GM19043 (cell line): ENCODE measurements around the gene LY86.
A peak's percentile ranks its signal among the peaks of the same experiment; 100 is the strongest.
"Not testable (repeated sequence)": the region's sequence is repeated elsewhere in the genome, so short reads cannot be mapped to it uniquely, and the experiment has no call there.

Experiments
- ATAC-seq: cut with Tn5 transposase; IDR thresholded peaks from one replicate; pipeline ENCODE4 v1.9.1; 2021; ENCODE audit warnings: low read depth; ENCODE audit not compliant: unreplicated experiment

LY86 gene

DNA sequence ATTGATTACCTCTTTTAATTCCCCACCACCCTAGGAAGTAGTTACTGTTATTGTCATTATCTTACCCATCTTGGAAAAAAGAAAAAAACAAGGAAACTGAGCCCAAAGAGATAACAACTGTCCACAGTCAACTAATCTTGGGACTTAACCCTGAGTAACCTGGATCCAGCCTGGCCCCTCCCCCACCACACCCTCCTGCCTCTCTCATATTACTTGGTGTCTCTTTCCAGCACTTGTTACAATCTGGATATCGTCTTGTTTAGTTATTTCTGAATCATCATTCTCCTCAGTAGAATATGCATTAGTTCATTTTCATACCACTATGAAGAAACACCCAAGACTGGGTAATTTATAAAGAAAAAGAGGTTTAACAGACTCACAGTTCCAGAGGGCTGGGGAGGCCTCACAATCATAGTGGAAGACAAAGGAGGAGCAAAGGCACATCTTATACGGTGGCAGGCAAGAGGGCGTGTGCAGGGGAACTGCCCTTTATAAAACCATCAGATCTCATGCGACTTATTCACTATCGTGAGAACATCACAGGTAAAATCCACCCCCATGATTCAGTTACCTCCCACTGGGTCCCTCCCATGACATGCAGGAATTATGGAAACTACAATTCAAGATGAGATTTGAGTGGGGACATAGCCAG lies 60.3 kb downstream of the LY86 start:
- ATAC-seq: no peak

DNA sequence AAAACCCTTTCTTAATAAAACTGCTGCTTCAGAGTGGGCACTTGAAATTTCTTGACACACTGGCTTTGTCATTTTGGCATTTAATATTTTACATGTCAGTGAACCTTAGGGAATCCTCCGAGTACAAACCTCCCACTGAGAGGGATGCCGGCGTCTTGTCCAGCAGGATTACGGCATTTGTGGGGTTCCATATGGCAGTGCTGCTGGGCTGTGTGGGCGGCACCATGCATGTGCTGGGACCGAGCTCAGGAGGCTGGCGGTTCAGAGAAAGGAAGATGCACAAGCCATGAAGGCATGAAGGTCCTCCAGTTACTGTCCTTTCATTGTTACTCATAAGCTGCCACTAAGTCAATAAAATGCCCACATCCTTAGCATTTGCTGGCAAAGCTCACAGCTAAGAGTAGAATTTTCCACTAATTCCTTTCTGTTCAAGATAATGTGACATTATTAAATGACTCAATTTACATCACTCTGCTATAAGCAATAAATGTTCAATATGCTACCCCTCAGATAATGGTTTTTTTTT lies 61.4 kb downstream of the LY86 start:
- ATAC-seq: no peak

DNA sequence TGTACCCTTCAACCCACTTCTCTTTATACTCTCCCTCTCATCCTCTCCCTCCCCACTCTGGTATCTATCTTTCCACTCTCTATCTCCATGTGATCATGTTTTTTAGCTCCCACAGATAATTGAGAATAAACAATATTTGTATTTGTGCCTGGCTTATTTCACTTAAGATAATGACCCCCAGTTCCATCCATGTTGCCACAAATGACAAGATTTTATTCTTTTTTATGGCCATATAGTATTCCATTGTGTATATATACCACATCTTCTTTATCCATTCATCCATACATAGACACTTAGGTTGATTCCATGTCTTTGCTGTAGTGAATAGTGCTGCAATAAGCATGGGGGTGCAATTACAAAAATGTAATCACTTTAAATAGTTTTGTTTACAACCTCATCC lies 62.3 kb downstream of the LY86 start:
- no peak for ATAC-seq

DNA sequence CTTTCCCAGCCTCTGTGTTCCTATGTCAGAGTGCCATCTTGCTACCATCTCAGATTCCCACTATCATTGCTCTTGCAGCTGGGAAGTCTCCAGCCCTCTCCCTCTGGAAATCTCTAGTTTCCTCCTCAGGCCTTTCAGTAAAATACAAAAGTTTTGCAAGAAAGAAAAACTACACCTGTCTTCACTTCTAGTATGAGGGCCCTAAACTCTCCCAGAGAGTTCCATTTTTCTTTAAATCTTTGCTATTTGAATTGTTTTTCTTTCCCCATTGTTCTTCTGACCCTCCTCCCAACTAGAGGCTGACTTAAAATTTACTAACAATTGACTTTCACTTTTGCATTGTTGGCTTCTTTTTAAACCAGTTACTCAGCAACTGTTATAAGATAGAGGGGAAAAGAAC lies 62.8 kb downstream of the LY86 start:
- ATAC-seq: no peak

DNA sequence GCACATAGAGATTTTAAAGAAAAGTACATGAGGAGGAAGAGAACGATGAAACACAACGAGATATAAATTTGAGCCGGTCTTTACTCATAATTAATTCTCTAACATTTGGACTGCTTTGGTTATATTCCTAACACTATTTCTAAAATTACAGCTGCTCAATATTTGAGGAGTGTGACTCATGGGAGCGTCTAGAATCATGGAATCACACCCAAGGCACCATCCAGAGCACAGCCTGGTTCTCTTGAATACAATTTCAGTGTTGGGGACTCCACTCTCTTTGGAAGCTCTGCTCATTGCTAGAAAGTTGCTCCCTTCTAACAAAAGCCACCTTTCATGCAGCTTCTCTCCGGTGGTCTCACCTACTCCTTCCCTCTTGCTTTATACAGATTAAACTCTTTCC lies 64.4 kb downstream of the LY86 start:
- ATAC-seq: no peak

DNA sequence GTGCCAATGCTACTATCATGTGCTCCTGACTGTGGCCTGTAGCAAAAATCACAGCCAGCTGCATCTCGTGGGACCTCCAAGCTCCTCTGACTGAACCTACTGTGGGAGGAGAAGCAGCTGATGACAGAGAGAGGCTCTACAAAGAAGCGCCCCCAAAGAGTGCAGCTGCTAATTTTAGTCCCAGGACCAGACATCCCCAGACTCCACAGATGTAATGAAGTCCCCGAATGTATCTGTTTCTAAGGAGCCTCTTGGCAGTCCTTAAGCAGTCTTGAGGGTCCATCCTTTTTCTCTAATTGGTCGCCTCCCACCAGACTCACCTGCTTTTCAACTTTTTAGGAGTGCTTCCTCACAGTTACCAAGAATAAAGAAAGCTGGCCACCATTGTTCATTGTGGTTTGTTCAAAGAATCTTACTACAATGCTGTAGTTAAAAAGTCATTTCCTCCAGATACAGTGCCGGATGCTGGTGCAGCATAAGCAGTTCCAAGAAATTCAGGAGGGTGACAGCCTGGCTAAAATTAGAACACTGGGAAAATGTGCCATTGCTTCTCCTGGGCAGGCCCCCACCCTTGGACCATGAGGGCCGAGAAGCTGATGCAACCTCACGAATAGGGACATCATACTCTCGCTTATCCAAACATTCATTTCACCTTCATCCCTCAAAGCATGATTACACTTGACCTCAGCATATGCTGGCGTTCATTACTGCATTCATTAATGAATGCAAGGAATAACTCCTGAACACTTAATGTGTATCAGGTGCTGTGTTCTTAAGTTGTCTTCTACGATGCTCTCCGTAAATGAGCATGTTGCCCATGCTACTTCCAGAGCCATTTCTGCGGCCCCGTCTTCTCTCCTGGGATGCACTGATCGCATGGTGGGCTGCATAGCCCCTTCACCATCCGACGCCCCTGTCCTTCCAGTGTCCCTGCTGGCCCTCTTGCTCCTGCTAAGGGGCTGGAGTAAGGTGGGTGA lies 66.4 kb downstream of the LY86 start:
- no peak for ATAC-seq

DNA sequence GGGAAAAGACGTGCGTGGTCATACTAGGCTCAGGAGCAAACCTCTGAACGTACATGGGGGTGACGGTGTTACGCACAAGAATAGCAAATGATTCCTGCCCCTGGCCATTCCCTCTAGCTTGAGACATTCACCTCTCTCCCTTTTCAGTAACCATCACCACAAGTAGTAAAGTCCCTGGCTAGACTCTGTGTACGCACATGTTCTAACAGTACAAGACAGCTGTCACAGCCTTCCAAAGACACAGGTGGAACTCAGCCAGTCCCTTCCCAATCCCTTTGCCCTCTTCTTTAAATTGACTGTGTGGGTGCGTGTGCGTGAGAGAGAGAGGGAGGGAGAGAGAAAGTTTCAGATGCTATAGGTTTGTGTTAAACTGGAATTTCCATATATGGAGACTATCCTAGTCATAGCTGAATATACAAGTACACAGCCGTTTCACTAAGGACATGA lies 67.3 kb downstream of the LY86 start:
- ATAC-seq: peak; percentile 26

DNA sequence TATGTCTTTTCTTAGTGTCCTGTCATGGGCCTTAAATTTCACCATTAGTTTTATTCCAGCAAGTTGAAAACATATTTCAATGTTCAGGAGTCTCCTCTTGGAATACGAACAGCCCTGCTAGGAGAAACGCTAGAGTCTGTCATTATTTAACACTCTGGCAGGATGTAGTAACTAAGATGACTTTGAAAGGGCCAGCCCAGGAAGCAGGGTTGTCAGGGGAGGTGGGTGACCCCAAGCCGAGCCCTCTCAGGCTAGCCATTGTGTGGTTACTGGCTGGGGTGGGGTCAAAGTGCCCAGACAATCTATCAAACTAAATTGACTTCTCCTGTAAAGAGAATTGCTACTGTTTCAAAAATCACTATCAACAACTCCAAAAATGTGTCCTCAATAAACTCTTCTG lies 67.8 kb downstream of the LY86 start:
- ATAC-seq: peak; percentile 49

DNA sequence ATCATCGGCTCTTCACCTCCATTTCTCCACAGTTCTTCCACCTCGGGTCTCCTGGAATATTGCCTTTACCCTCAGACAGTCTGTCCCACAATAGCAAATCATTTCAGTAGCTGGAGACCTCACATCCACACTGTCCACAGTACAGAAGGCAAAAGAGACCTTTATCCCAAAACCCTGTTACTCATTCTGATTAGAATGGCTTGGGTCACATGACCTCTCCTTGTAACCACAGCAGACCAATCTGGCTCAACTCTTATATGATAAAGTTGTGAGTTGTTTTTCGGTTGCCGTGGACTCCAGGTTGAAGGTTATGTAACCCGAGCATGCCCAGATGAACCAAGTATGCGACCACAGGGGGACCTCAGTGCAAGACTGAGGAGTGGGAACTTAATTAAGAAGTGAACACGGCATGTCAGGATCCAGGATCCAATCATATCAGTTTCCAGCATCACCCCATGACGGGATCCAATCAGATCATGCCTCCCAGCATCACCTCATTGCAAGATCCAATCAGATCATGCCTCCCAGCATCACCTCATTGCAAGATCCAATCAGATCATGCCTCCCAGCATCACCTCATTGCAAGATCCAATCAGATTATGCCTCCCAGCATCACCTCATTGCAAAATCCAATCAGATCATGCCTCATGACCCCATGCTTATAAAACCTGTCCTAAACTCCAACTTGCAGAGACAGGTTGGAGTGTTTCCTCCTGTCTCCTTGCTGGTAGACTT lies 68.7 kb downstream of the LY86 start:
- ATAC-seq: no peak

DNA sequence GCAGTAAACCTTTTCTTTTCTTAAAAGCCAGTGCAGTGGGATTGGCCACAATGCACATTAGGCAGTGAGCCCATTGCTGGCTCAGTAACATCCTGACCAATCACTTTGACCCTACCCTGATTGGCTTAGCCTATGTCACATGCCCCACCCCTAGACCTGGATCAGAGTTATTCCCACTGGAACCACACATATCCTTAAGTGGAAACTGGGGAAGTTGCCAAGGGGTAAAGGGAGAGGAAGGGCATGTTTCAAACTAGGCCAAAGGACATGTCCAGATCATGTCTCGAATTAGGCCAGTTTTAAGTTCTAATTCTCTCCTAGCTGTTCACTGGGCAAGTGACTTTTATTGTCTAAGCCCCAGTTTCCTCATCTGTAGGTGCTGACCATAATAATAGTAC lies 69.3 kb downstream of the LY86 start:
- no peak for ATAC-seq

DNA sequence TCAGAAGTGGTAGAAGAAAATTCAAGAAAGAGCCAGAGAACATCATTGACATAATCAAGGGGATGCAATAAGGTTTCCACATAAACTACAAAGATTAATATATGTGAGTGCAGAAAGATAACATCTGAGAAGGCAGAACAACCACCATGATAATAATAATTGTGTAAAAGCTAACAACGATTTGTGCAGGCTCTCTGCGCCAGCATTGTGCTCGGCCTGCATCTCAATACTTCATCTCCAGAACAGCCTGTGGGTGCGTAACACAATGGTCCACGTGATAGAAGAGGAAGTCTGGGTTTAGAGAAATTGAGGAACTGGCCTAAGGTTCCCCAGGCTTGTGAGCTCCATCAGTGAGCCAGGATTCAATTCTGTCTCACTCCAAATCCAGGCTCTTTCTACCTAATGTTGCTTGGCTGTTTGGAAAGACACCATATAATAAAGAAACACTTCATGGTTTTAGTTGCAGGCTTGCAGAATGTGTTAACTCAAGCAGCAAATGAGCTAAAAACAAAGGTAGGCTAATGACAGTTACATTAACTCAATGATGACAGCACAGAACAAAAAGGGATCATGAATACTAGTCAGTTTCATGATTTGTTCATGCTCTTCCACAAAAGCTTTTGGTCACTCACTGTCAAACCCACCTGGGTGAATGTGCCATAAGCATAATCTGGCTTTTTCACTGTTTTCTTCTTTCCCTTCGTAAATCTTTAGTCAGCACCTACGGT lies 71.2 kb downstream of the LY86 start:
- ATAC-seq: peak; percentile 44

DNA sequence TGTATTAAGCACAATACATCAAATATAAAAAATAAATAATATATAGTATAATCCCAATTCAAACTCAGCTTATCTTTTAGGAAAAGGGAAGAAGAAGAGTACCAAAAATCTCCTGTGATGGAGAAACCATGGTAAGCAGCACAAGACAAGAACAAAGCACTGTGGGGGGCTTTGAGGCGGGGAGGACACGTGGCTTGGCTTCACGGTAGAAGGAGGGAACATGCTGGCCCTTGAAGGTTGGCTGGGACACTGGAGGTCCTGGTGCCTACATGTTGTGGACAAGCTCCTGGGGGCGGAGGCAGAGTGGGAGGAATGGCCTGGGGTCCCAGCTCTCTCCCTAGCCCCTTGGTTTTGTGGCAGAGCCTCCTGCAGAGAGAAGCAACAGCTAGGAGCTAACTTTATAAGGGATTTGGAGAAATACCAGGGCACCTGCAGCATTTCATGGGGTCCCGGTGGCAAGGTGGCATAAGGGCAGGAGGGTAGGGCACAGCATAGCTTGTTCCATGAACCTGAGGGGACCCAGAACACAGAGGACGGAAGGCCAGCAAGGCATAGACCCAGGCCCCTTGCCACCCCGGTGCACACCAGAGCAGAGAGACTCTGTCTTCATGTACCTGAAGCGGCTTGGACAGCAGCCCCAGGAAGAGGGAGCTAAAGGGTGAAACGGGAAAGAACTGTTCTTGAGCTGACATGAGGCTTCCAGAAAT lies 72.0 kb downstream of the LY86 start:
- no peak for ATAC-seq

DNA sequence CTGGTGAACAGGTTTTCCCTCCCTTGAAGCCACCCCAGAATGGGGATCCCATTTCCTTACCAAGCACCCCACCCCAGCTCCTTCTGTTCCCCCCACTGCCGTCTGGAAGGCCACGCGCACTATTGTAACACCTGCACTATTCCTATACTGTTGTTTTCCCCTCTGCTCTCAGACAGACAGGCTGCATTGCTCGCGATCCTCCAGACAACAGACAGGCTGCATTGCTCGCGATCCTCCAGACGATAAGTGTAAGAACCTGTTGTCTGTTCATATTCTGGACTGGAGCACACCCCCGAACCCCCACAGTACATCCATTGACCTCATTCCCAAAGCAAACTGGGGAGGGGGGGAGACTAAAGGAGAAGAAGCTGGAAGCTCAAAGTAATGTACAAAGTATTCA lies 72.7 kb downstream of the LY86 start:
- ATAC-seq: no peak

DNA sequence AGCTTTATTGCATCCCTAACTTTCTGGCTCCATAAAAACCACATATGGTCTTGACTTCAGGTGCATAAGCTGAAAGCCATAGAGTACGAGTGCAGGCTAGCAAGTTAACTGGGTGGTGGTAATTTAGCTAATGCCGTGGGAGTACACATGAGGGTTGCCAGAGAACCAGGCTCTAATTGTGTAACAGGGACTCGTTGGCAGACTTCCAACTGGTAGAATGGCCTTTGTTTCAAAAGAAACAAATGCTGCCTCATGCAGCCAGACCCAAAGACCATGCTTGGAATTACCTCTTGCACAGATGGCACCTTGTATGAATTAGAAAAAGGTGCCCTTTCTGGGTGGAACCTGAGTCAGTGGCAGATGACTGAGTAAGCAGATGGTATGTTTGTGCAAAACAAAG lies 73.2 kb downstream of the LY86 start:
- ATAC-seq: no peak

DNA sequence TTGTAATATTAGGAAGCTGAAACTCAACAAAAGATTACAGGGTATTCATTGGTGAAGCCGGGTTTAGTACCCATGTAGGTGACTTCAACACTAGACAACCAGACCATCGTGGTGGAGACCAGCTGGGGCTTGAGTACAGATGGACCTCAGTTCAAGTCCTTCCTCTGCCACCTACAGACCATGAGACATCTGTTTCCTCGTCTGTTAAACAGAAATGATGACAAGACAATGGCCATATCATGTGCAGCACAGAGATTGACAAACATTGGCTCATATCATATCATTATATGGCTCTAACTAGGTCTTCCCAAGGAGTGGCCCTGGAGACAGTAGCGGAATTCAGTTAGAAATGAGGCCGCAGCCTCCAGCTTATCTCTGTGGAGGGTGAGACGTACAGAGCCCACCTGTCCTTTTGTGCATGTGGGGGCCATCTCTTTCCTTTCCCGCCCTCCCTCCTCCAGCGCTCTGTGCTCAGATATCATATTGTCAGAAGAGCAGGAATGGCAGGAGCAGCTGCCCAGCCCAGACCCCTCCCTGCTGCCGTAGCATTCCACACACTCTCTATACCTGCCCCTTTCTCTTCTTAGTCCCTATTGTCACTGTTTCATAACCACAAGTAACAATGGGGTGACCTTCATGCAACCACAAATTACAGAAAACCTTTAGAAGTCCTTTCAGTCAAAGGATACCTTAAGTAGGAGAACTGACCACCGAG lies 75.1 kb downstream of the LY86 start:
- ATAC-seq: no peak

DNA sequence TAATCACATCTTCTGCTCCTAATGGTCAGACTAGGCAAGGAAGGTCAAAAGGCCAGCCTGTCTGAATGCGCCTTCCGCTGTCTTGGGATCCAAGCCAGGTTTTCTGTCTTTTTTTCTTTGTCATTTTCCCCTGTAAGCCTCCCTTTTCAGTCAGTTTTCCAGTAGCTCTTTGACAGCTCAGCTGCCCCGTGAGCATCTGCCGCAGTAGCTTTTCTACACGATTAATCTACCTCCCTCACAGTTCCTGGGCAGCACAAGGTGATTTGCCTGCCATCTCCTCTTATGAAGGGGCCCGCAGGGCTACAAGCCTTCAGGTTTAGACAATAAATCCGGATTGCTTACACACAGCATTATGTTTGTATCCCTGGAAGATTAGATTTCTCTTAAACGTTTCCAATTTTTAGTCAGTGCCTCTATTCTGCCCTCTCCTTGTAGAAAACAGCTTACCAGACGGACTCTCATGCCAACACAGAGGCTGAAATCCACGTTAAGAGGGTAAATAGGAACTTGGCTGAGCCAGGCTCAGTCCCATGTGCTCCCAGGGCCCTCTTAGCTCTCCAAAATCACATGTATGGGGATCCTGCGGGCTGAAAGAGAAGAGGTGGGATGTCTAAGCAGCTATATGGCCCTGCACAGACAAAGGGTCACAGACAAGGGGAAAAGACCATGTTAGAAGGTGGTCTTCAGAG lies 77.2 kb downstream of the LY86 start:
- ATAC-seq: no peak

DNA sequence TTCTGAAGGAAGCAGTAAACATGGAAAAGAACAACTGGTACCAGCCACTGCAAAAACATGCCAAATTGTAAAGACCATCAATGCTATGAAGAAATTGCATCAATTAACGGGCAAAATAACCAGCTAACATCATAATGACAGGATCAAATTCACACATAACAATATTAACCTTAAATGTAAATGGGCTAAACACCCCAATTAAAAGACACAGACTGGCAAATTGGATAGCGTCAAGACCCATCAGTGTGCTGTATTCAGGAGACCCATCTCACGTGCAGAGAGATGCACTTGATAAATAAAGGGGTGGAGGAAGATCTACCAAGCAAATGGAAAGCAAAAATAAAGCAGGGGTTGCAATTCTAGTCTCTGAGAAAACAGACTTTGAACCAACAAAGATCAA lies 81.6 kb downstream of the LY86 start:
- ATAC-seq: not testable (repeated sequence)

DNA sequence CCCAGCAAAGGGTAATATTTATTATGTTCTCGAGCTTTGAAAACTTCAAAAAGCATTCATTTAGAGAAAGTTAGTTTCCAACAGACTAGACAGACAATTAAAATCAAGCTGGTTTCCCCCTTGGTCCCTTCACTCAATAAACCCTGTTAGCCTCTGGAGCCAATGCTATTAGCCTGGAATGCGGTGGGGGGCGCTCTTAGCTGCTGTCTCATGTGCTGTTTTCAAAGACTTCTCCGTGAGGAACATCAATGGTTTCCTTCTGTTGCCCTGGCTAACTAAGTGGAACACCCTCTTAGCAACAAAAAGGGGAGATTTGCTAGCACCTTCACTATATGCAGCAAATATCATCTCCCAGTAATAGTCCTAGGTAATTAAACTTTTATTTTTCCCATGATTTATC lies 86.4 kb downstream of the LY86 start:
- no peak for ATAC-seq
